KG1 (cell line): ENCODE data around the gene TMEM132D.

Experiments used
- DNase-seq: peaks from one replicate; lab custom pipeline; 2025; lab: John Stamatoyannopoulos, UW

Gene TMEM132D

DNA sequence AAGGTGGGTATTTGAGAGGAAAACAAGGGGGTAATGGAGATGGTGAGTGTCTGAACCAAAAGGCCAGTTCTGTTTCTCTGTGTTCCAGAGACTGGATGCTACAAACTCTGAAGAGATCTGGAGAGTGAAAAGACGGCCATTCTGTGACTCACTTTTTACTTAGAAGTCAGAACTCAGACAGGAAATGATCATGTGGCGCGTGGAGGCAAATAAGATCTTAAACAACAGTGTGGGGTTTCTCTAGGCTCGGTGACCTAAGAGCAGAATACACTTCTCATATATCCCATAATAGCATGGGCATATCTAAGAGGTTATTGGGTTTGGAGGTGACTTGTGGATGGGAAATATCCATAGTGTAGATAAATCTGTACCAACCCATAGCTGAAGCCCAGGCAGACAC lies 463.5 kb downstream of the TMEM132D start:
- DNase-seq = no peak

- DNase-seq = no peak
These were observed 469.0 kb downstream of the TMEM132D start for GRCh38 chr12:129434790-129435189.

DNA sequence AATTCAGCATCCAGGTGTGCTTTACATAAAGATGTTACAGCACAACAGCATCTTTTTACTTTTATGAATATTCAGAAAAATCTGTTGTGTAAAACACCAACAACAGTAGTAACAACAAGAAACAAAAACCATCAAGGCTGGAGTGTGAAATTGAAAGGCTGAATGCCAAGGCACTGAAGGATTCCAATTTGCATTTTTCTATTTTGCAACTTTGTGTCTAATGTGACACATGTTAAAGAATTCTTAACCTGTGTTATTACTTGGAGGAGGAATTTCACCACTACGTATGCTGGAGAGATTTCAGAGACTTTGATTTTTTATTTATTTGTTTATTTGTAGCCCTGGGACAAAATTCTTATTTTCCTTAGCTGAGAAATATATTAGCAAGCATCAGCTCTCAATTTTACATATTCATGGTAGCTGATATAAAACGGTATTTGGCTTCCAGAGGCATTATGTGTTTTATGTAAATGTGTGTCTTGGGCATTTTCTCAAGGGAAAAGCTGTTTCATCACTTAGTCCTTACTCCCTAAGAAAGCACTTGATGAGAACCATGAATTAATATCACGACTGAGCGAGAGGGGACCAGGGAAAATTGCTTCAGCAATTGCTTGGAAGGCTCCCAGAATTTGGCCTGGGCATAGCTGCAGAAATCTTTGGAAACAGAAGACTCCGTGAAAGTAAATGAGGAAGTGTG lies 475.4 kb downstream of the TMEM132D start:
- no peak for DNase-seq

DNA sequence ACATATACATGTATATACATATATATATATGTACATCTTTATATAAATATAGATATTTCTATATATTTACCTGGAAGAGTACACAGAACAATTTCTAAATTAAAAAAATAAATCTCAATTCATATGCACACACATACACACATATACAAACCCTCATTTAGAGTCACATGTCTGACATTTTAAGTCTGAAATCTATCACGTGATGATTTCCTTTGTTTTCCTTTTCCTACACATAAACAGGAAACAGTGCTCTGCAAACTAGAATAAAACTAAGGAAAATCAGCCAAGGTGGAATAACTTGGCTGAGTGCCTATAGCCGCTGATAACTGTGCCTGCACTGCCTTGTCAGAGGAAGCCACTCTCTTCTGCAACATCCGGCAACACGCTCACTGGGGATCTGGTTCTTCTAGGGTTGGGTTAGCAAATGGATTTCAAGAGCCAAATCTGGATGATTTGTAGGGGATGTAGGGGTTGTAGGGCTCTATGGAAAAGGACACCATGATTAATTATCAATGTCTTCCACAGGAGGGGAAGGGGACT lies 480.7 kb downstream of the TMEM132D start:
- DNase-seq = no peak

DNA sequence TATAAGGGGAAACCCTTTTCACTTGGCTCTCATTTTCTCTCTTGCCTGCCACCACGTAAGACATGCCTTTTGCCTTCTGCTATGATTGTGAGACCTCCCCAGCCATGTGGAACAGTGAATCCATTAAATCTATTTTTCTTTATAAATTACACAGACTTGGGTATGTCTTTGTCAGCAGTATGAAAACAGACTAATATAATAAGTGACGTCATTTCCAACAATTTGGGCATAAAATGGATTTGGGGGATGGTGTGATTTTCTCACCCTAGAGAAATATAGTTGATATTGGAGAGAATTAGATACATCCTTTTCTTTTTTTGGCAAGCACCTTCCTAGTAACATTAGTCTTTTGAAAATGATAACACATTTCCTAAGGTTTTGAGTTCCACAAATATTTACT lies 490.5 kb downstream of the TMEM132D start:
- DNase-seq = no peak

DNA sequence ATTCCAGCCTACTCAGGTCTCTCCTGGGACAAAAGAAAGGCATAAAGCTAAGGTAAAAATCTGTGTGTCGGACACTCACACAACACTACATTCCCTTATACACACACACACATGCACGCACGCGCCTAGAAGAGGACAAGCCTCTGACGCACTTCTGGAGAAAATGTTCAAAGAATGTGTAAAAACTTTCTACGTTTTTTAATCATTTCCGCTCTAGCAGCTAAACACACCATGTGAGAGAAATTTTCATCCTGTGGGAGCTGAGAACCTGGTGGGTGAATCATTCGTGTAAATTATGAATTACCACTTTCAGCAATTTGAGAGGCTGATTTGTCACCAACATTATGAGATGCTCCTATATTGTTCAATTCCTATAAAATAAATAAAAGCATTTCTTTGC lies 494.5 kb downstream of the TMEM132D start:
- DNase-seq = no peak

GRCh38 chr12:129404556-129404955 lies 499.3 kb downstream of the TMEM132D start:
- no peak for DNase-seq

DNA sequence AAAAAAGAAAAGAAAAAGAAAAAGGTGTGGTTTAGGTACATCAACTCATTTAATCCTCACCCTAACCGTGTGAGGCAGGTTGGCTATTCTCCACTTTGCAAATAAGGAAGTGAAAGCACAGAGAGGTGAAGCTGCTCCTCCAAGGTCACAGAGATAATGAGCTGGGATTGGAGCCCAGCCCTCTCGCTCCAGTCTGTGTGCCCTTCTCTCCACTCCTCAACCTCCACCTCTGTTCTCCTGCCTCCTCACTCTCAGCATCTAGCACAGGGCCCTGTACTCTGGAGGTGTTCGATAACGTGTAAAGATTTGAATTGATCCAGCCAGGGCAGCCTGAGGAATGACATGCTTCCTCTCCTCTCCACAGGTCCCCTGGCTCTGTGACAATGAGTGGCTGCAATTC lies 502.3 kb downstream of the TMEM132D start:
- no peak for DNase-seq

GRCh38 chr12:129394177-129394825 lies 509.5 kb downstream of the TMEM132D start:
- no peak for DNase-seq

GRCh38 chr12:129393357-129393937 lies 510.4 kb downstream of the TMEM132D start:
- no peak for DNase-seq

DNA sequence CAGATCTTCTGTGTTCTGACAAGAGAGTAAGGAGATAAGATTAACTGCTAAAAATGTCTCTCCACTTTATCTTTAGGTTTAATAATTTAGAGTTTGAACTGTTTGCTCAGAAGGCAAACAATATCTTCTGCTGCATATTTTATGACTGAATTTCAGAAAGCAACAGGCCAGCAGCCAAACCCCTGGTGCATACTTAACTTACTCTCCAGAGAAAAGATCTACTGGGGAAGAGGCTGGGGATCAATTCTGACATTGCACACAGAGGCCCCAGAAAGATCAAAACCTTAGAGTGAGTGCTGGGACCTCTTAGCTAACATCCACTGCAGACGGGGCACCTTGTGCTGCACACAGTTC lies 518.2 kb downstream of the TMEM132D start:
- DNase-seq = no peak

- DNase-seq = no peak
These were observed 519.9 kb downstream of the TMEM132D start for GRCh38 chr12:129383956-129384355.

- DNase-seq = no peak
These were observed 522.1 kb downstream of the TMEM132D start for GRCh38 chr12:129381715-129382114.

- no peak for DNase-seq
These were observed 524.6 kb downstream of the TMEM132D start for GRCh38 chr12:129379076-129379804.

DNA sequence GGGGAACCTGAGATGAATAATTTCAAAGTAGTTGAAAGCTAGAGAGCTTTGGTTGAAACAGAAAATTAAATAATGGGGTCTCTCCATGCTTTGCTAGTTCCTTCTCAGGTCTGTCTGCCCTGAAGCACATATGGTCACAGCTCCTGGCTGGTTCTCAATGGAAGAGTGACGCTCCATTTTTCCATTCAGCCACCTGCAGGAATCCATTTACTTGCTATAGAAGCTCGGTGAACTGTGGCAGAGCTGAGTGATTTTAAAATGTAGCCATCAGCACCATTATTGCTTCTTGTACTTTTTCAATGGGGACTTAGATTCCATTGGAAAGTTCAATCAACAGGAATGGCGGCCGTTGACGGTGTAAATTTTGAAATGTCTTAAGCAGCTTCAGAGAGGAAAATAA lies 525.3 kb downstream of the TMEM132D start:
- no peak for DNase-seq

DNA sequence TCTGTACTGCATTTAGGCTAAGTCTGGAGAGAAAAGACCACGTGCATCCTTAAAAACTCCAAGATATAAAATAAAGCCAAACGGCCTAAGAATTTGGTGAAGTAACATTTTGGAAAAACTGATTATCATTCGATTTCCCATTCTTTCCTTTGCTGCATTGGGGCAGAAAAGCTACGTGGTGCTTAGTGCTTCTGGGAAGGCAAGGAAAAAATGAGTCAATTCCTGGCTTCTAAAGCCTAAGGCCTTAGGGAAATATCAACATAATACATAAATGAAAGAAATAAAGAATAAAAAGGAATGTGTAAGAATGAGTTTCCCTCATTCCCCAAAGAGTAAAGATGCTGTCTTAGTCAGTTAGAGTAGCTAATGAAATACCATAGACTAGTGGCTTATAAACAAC lies 530.1 kb downstream of the TMEM132D start:
- DNase-seq = no peak

DNA sequence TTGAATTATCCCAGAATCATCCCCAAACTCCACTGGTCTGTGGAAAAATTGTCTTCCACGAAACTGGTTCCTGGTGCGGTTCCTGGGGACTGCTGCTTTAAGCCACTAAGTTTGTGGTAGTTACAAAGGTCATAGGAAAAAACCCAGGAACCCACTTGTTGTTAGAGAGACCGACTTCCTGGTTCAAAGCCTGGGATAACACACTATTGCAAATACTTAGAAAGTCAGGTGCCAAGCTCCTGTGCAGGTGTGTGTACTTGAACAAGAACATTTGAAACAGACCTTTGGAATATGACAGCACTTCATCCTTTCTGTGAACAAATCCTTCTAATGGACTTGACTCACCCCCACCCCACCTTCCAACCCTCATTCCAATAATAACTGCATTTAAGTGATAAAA lies 530.9 kb downstream of the TMEM132D start:
- no peak for DNase-seq

DNA sequence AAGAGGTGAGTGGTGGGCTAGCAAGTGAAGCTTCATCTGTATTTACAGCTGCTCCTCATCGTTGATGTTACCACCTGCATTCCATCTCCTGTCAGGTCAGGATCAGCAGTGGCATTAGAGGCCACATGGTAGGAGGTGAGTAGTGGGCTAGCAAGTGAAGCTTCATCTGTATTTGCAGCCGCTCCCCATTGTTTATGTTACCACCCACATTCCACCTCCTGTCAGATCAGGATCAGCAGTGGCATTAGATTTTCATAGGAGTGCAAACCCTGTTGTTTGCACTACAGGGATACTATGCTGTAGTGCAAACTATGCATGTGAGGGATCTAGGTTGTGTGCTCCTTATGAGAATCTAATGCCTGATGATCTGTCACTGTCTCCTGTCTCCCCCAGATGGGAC lies 531.5 kb downstream of the TMEM132D start:
- no peak for DNase-seq

DNA sequence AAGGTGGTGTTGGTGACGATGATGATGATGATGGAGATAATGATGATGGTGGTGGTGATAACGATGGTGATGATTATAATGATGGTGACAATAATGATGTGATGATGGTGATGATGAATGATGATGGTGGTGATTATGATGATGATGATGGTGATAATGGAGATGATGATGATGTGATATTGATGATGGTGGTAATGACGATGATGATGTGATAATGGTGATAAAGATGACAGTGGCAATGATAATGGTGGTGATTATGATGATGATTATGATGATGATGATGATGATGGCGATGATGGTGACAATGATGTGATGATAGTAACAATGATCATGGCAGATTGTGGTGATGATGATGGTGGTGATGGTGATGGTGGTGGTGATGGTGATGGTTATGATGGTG lies 532.6 kb downstream of the TMEM132D start:
- DNase-seq = no peak

DNA sequence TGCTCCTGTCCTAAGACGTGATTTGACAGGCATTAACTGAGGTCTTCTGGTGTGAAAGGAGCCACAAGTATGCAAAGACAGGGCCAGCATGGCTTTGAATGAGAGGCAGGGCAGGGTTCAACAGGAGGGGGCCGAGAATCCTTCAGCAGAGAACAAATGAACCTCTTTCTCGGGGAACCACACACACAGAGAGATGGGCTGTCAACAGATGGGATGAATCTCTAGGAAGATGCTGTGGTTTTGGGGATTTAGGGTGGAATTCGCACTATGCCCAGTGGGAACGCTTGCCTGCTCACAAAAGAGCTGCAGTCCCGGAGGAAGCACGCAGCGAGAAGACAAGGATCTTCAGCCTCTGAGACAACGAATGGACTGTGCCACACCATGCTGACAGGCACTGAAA lies 537.2 kb downstream of the TMEM132D start:
- DNase-seq = no peak

DNA sequence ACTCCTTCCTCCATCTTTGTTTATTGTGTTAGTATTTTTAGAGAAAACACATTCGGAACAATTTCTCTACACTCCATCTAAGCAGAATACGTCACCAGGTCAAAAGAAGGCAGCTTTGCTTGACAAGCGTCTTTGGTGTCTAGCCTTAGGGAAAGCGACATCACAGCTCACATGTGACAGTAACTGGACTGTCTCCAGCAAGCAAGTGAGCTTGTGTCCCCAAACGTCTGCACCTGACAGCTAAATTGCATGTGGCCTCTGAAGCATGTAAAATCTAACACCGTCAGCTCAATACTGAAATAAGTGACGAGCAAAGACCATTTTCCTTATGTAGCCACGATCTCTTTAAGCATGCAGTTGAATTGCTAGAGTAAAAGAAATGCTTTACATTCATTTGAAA lies 540.8 kb downstream of the TMEM132D start:
- no peak for DNase-seq

GRCh38 chr12:129357233-129357632 lies 546.6 kb downstream of the TMEM132D start:
- no peak for DNase-seq

- DNase-seq = no peak
These were observed 552.3 kb downstream of the TMEM132D start for GRCh38 chr12:129351481-129351880.
